Calu3 (cell line): ENCODE data around the gene PTGES3. TPM values are rescaled to one million over a fixed set of nuclear protein-coding genes. Genes with fewer than 3 reads are reported as not detected.

Source experiments
- BruUV-seq: library from RNA; stranded (reverse); fragments of 400-500 nt; replicated peaks from 2 replicates; lab custom pipeline; 2021; lab: Mats Ljungman, UMichigan
- CTCF ChIA-PET: fragments of 300-600 bp; sonication (Branson Sonifier 250); formaldehyde crosslinking; loops from one replicate; lab custom pipeline; 2022; ENCODE audit warnings: antibody characterized with exemption; lab: Charles Lee
- DNase-seq: peaks from one replicate; pipeline ENCODE4 v3.0.0; 2022
- H3K27ac Mint-ChIP-seq: one replicate; pipeline ENCODE4 v1.8.0; 2022; ENCODE audit warnings: mixed read lengths; ENCODE audit not compliant: unreplicated experiment
- H3K27me3 Mint-ChIP-seq: one replicate; pipeline ENCODE4 v1.8.0; 2022; ENCODE audit warnings: mixed read lengths; ENCODE audit not compliant: unreplicated experiment
- H3K36me3 Mint-ChIP-seq: one replicate; pipeline ENCODE4 v1.8.0; 2022; ENCODE audit warnings: mild to moderate bottlenecking, moderate library complexity, mixed read lengths; ENCODE audit not compliant: insufficient read depth, unreplicated experiment
- H3K4me1 Mint-ChIP-seq: one replicate; pipeline ENCODE4 v1.8.0; 2022; ENCODE audit warnings: mild to moderate bottlenecking, low read depth, mixed read lengths; ENCODE audit not compliant: unreplicated experiment
- H3K4me3 Mint-ChIP-seq: one replicate; pipeline ENCODE4 v1.8.0; 2022; ENCODE audit warnings: mild to moderate bottlenecking, low read depth, moderate library complexity, mixed read lengths; ENCODE audit not compliant: unreplicated experiment
- H3K9me3 Mint-ChIP-seq: one replicate; pipeline ENCODE4 v1.8.0; 2022; ENCODE audit warnings: low read depth, mixed read lengths; ENCODE audit not compliant: unreplicated experiment
- CTCF ChIP-seq: fragments of 200-600 bp; IDR thresholded peaks from one replicate; pipeline ENCODE4 v1.8.0; 2022; ENCODE audit warnings: antibody characterized with exemption; ENCODE audit not compliant: unreplicated experiment
- intact Hi-C: fragments of 100-400 bp; cut with micrococcal nuclease; formaldehyde crosslinking; loops from one replicate; pipeline ENCODE4 v1.10.0; 2022; ENCODE audit not compliant: unreplicated experiment
- total RNA-seq: library from RNA; stranded (reverse); gene quantifications from 2 replicates; pipeline ENCODE4 v1.2.3, GENCODE V29; 2022

PTGES3 gene
- total RNA-seq, 1 experiment from 2014 or later: 437 TPM

GRCh38 chr12:56724972-56725722 lies 37.1 kb upstream of the PTGES3 start, which contains the start of gene NACA:
NACA (minus strand) TSS chr12:56725299; CDS start chr12:56724521, 778 bp downstream.
- intact Hi-C loops: loop anchor here (2.0 to 10.0 kb wide), 2 partner anchors 40 to 90 kb away; partner anchors contain the start of gene BAZ2A
- peak within 1 kb of the TSS; percentile 99 for H3K27ac Mint-ChIP-seq
- no peaks in the 10 kb centered on the region for H3K9me3 Mint-ChIP-seq
- H3K27me3 Mint-ChIP-seq: no peaks in the 10 kb centered on the region
- peaks cover 35% of the 10 kb centered on the region for H3K4me1 Mint-ChIP-seq
- BruUV-seq: no TSS peak
- peak; percentile 98 for DNase-seq
- TF ChIP-seq CTCF: no peak
- H3K36me3 Mint-ChIP-seq: peaks cover 60% of the 10 kb centered on the region
- H3K4me3 Mint-ChIP-seq: peak within 1 kb of the TSS; percentile 97
- CTCF ChIA-PET: interaction anchor here (0.5 to 1.2 kb wide), 7 partner anchors 12 to 415 kb away, joined by 3 to 8 read pairs (median 3); no protein-coding TSS in a partner anchor

GRCh38 chr12:56724701-56724971 lies 36.6 kb upstream of the PTGES3 start:
- peaks cover 66% of the 10 kb centered on the region for H3K36me3 Mint-ChIP-seq
- no peak for TF ChIP-seq CTCF

GRCh38 chr12:56723889-56724700 lies 36.0 kb upstream of the PTGES3 start:
- CTCF ChIA-PET: interaction anchor here (0.6 to 1.2 kb wide), 2 partner anchors 16 to 36 kb away, joined by 3 read pairs; partner anchors contain the start of gene PTGES3
- DNase-seq: no peak
- intact Hi-C loops: loop anchor here (2.0 to 10.0 kb wide), 2 partner anchors 39 to 89 kb away; partner anchors contain the start of gene BAZ2A
- Mint-ChIP-seq H3K4me1 (peaks cover 46% of the 10 kb centered on the region), H3K27ac (peak overlapping the region; percentile 99), H3K4me3 (peak overlapping the region; percentile 97), H3K9me3 (no peaks in the 10 kb centered on the region), H3K27me3 (no peaks in the 10 kb centered on the region), H3K36me3 (peaks cover 71% of the 10 kb centered on the region)
- TF ChIP-seq CTCF: no peak
- no TSS peak for BruUV-seq

More at GRCh38 chr12:56724701-56724971, 36.6 kb upstream of the PTGES3 start:
- Mint-ChIP-seq H3K27ac (peak overlapping the region; percentile 99), H3K9me3 (no peaks in the 10 kb centered on the region), H3K4me3 (peak overlapping the region; percentile 97), H3K4me1 (peaks cover 40% of the 10 kb centered on the region), H3K27me3 (no peaks in the 10 kb centered on the region)
- intact Hi-C loops: loop anchor here (2.0 to 10.0 kb wide), 2 partner anchors 40 to 90 kb away; partner anchors contain the start of gene BAZ2A
- DNase-seq: peak; percentile 16
- CTCF ChIA-PET: interaction anchor here (0.5 to 1.0 kb wide), 2 partner anchors 38 to 90 kb away, joined by 3 to 8 read pairs; no protein-coding TSS in a partner anchor
- BruUV-seq: TSS peak; percentile 52

GRCh38 chr12:56723352-56723751 lies 35.3 kb upstream of the PTGES3 start:
- Mint-ChIP-seq H3K36me3 (peaks cover 73% of the 10 kb centered on the region), H3K4me3 (peak overlapping the region; percentile 97)
- intact Hi-C loops: loop anchor here (10.0 kb wide), 1 partner anchor 89 kb away; the partner anchor contains the start of gene BAZ2A

More at GRCh38 chr12:56723352-56723751, 35.3 kb upstream of the PTGES3 start:
- BruUV-seq: no TSS peak
- no peaks in the 10 kb centered on the region for H3K9me3 Mint-ChIP-seq
- no peak for TF ChIP-seq CTCF
- CTCF ChIA-PET: interaction anchor here (0.6 to 1.2 kb wide), 3 partner anchors 16 to 87 kb away, joined by 3 to 4 read pairs (median 3); partner anchors contain the start of gene PTGES3
- H3K27me3 Mint-ChIP-seq: no peaks in the 10 kb centered on the region
- no peak for DNase-seq
- no peak overlapping the region for H3K27ac Mint-ChIP-seq
- H3K4me1 Mint-ChIP-seq: peaks cover 52% of the 10 kb centered on the region
